Measurements from ENCODE around the gene ZSWIM5.

ZSWIM5 gene

GRCh38 chr1:45213892-45214291, 7.5 kb upstream of the ZSWIM5 start:
- no peak overlapping the region for H3K4me3 ChIP-seq (ENCODE audit: low read depth in 1 of 2, low read length in 1 of 2)
- no peaks in the 10 kb centered on the region for H3K4me1 ChIP-seq (ENCODE audit: control insufficient read depth in 1 of 2, insufficient read depth in 1 of 2, low read depth in 1 of 2, low read length in 1 of 2)
- H3K36me3 ChIP-seq, result no peaks in the 10 kb centered on the region
- peaks cover 35% of the 10 kb centered on the region for H3K27me3 ChIP-seq
- no peak overlapping the region for H3K27ac ChIP-seq
- TF ChIP-seq, protein P1, sequence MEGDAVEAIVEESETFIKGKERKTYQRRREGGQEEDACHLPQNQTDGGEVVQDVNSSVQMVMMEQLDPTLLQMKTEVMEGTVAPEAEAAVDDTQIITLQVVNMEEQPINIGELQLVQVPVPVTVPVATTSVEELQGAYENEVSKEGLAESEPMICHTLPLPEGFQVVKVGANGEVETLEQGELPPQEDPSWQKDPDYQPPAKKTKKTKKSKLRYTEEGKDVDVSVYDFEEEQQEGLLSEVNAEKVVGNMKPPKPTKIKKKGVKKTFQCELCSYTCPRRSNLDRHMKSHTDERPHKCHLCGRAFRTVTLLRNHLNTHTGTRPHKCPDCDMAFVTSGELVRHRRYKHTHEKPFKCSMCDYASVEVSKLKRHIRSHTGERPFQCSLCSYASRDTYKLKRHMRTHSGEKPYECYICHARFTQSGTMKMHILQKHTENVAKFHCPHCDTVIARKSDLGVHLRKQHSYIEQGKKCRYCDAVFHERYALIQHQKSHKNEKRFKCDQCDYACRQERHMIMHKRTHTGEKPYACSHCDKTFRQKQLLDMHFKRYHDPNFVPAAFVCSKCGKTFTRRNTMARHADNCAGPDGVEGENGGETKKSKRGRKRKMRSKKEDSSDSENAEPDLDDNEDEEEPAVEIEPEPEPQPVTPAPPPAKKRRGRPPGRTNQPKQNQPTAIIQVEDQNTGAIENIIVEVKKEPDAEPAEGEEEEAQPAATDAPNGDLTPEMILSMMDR (IDR thresholded peaks at IDR 0.05), result no peak
- H3K9me3 ChIP-seq, result no peaks in the 10 kb centered on the region

DNA sequence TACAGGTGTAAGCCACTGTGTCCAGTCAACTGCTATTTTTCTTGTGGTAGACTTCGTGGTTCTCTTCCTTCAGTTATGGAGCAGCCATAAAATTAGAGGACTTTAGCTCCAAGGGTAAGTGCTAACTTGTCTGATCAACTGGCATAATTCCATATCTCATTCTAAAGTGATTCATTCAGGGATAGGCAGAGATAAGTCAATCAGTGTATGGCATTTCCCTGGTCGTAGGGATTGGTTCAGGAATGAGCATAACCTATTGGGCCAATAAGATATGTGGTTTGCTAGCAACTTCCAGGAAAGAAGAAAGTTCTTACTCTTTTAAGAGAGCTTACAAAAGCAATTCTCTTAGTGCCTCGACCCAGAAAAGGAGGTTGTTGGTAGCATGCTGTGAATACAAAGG, 4.7 kb upstream of the ZSWIM5 start:
- H3K27ac ChIP-seq, result no peak overlapping the region
- H3K36me3 ChIP-seq, result no peaks in the 10 kb centered on the region
- no peaks in the 10 kb centered on the region for H3K9me3 ChIP-seq
- H3K27me3 ChIP-seq, result peaks cover 63% of the 10 kb centered on the region
- H3K4me3 ChIP-seq (ENCODE audit: low read depth in 1 of 2, low read length in 1 of 2), result no peak overlapping the region
- TF ChIP-seq, protein P1 (IDR thresholded peaks at IDR 0.05), result no peak
- peaks cover 3 to 7% of the 10 kb centered on the region in 2 experiments for H3K4me1 ChIP-seq (ENCODE audit: control insufficient read depth in 1 of 2, insufficient read depth in 1 of 2, low read depth in 1 of 2, low read length in 1 of 2)

DNA sequence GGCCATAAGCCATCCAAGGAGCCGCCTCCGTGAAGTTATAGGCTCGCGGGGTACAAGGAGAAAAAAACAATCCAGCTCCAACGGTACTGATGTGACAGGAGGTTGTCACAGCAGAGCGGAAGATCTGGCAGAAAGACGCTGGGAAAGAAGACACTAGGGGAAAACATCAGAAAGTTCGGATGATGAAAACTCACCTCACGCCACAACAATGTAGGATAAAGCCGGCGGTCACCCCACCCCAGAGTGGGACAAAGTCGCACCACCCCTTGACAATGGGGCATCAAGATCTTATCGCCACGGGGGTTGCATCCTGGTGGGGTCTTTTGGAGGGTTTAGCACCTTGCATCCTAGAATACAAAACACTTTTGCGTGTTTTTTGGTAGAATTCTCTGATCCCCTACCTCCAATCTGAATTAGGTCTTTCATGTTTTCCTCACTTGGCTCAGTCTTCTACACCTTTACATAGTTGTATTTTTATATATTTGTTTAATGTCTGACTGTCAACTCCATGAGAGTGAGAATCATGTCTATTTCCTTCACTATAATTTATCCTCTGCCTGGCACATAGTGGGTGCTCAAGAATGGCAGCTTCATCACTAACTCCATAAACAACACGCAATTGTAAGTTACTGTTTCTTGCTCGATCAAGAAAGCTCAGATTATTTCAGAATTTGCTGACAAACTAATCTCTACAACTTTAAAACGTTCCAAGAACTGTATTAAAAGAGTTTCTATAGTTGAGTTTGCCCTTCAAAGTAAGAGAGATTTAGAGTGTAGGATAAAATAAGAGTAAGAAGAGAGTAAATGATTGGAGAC, 611 bp upstream of the ZSWIM5 start:
- Histone ChIP-seq H3K36me3 (no peaks in the 10 kb centered on the region), H3K27ac (no peak overlapping the region), H3K4me1 (ENCODE audit: control insufficient read depth in 1 of 2, insufficient read depth in 1 of 2, low read depth in 1 of 2, low read length in 1 of 2) (peaks cover 6 to 9% of the 10 kb centered on the region in 2 experiments), H3K27me3 (peaks cover 97% of the 10 kb centered on the region), H3K9me3 (no peaks in the 10 kb centered on the region), H3K4me3 (ENCODE audit: low read depth in 1 of 2, low read length in 1 of 2) (peak overlapping the region in 1 of 2 experiments; percentile 35)
- TF ChIP-seq, protein P1 (IDR thresholded peaks at IDR 0.05), result no peak

DNA sequence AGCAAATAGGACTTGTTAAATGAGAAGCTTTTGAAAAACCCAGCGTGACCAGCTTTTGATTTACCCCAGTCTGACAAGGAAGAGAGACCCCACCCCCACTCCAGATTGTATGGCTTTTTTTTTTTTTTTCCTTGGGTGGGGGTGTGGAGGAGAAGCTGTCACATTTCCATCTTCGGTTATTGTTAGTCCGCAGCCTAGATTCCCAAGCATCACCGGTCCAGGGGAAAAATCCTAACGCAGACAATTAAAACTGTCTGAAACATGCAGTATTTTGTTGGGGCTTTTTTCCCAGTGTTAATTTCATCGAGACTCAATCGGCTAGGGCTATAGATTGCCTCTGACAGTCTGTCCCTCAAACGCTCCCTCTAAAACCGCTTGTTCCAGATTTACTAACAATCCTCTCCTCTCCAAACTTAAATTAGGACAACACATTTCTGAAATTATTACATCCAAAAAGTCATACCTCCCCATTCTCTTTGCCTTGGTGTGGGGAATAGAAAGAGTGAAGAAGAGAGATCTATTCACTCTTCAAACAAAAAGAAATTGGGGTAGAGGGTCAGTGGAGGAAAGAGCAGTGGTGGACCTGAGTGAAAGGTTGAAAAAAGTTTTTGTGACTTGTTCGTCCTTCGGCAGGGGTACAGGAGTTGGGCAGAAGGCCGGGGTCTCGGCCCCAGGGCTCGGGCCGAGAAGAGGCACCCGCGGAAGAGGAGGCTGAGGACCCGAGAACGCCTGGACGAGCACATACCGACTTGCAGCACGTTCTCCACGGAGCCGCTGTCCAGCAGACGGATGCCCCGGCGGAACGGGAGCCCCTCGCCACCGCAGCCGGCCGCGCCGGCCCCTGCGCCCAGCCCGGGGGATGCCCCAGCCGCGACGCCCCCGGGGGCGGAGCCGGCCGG, 1.1 kb downstream of the ZSWIM5 start:
- no peaks in the 10 kb centered on the region for H3K36me3 ChIP-seq
- no peak overlapping the region for H3K27ac ChIP-seq
- no peaks in the 10 kb centered on the region for H3K9me3 ChIP-seq
- H3K27me3 ChIP-seq, result peaks cover 100% of the 10 kb centered on the region
- H3K4me1 ChIP-seq (ENCODE audit: control insufficient read depth in 1 of 2, insufficient read depth in 1 of 2, low read depth in 1 of 2, low read length in 1 of 2), result peaks cover 6 to 9% of the 10 kb centered on the region in 2 experiments
- H3K4me3 ChIP-seq (ENCODE audit: low read depth in 1 of 2, low read length in 1 of 2), result no peak overlapping the region
- TF ChIP-seq, protein P1 (IDR thresholded peaks at IDR 0.05), result no peak

DNA sequence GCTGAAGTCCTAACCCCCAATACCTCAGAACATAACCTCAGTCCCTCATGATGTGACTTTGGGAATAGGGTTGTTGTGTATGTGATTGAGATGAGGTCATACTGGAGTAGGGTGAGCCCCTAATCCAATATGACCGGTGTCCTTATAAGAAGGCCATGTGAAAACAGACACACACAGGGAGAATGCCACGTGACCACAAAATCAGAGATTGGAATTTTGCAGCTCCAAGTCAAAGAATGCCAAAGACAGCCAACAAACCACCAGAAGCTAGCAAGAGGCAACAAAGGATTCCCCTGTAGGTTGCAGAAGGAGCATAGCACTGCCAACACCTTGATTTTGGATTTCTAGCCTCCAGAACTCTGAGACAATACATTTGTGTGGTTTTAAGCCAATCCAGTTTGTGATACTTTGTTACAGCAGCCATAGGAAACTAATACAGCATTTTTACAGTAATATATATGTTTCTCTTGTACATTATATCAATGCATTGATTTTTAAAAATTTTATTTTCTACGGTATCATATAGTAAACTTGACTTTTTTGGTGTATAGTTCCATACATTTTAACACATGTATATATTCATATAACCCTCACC, 5.4 kb downstream of the ZSWIM5 start:
- TF ChIP-seq, protein P1 (IDR thresholded peaks at IDR 0.05), result no peak
- H3K27me3 ChIP-seq, result peaks cover 66% of the 10 kb centered on the region

More for the DNA sequence above, 5.4 kb downstream of the ZSWIM5 start:
- no peak overlapping the region for H3K27ac ChIP-seq
- H3K4me3 ChIP-seq (ENCODE audit: low read depth in 1 of 2, low read length in 1 of 2), result no peak overlapping the region
- peaks cover 2% of the 10 kb centered on the region in 2 experiments for H3K4me1 ChIP-seq (ENCODE audit: control insufficient read depth in 1 of 2, insufficient read depth in 1 of 2, low read depth in 1 of 2, low read length in 1 of 2)
- H3K9me3 ChIP-seq, result no peaks in the 10 kb centered on the region
- H3K36me3 ChIP-seq, result no peaks in the 10 kb centered on the region

All from neutrophil (primary cell).